ENCODE results near the gene PSAT1.
"Not testable (repeated sequence)": the region's sequence is repeated elsewhere in the genome, so short reads cannot be mapped to it uniquely, and the experiment has no call there.

PSAT1 gene

GRCh38 chr9:78296893-78297671 lies at the start of gene PSAT1:
PSAT1 (plus strand) TSS chr9:78297125; CDS start chr9:78297211, 86 bp downstream.
- peak; percentile 72 to 83 for DNase-seq (ENCODE audit: low read depth in 1 of 2, low spot score in 1 of 2)

DNA sequence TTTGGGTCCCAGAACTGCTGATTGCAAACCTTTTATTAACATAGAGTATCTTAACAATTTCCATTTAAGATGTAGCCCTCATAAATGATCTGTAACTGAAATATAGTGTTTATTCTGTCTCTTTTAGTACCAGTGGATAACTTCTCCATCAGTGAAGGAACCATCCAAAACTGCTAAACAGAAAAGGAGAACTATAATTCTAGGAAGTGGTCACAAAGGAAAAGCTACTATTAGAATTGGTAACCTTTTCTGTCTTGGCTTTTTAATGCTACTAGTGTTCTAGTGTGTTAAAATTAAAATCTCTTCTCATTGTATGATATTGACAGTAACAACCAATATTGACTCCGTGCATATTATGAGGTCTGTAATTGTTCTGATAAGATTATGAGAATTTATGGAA lies 48.3 kb upstream of the PSAT1 start:
- no peak for DNase-seq (ENCODE audit: low read depth in 1 of 2, low spot score in 1 of 2)

- no peak for DNase-seq (ENCODE audit: low read depth in 1 of 2, low spot score in 1 of 2)
Observed at GRCh38 chr9:78249542-78249941, 47.4 kb upstream of the PSAT1 start.

- DNase-seq (ENCODE audit: low read depth in 1 of 2, low spot score in 1 of 2): no peak
Observed at GRCh38 chr9:78252616-78253015, 44.3 kb upstream of the PSAT1 start.

- DNase-seq (ENCODE audit: low read depth in 1 of 2, low spot score in 1 of 2): no peak
Observed at GRCh38 chr9:78253285-78253684, 43.6 kb upstream of the PSAT1 start.

GRCh38 chr9:78261403-78262001 lies 35.4 kb upstream of the PSAT1 start:
- DNase-seq (ENCODE audit: low read depth in 1 of 2, low spot score in 1 of 2): no peak

DNA sequence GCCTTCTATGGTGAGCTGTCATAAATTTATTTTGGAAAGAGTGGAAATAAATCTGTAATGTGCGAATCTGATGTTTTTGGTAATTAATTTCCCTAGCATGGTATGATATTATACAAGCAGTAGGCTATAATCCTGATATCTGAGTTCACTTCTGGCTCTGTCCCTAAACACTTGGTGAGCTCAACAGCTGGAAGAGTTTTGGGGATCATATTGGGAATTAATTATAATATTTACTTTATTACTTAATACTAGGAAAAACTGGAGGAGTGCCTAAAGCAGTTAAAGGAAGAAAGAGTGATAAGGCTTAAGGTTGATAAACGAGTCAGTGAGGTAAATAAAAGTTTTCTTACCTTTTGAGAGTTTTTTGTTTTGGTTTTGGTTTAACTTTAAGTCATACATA lies 34.3 kb upstream of the PSAT1 start:
- DNase-seq (ENCODE audit: low read depth in 1 of 2, low spot score in 1 of 2): no peak

GRCh38 chr9:78267889-78268288 lies 29.0 kb upstream of the PSAT1 start:
- DNase-seq (ENCODE audit: low read depth in 1 of 2, low spot score in 1 of 2): no peak

GRCh38 chr9:78269784-78270183 lies 27.1 kb upstream of the PSAT1 start:
- no peak for DNase-seq (ENCODE audit: low read depth in 1 of 2, low spot score in 1 of 2)

GRCh38 chr9:78272307-78272706 lies 24.6 kb upstream of the PSAT1 start:
- no peak for DNase-seq (ENCODE audit: low read depth in 1 of 2, low spot score in 1 of 2)

GRCh38 chr9:78273761-78274160 lies 23.2 kb upstream of the PSAT1 start:
- no peak for DNase-seq (ENCODE audit: low read depth in 1 of 2, low spot score in 1 of 2)

GRCh38 chr9:78278177-78278777 lies 18.6 kb upstream of the PSAT1 start:
- no peak for DNase-seq (ENCODE audit: low read depth in 1 of 2, low spot score in 1 of 2)

- no peak for DNase-seq (ENCODE audit: low read depth in 1 of 2, low spot score in 1 of 2)
Observed at GRCh38 chr9:78278801-78279200, 18.1 kb upstream of the PSAT1 start.

GRCh38 chr9:78280982-78281668 lies 15.8 kb upstream of the PSAT1 start:
- no peak for DNase-seq (ENCODE audit: low read depth in 1 of 2, low spot score in 1 of 2)

GRCh38 chr9:78284181-78284580 lies 12.7 kb upstream of the PSAT1 start:
- DNase-seq (ENCODE audit: low read depth in 1 of 2, low spot score in 1 of 2): not testable (repeated sequence)

GRCh38 chr9:78286125-78286524 lies 10.8 kb upstream of the PSAT1 start:
- DNase-seq (ENCODE audit: low read depth in 1 of 2, low spot score in 1 of 2): no peak

DNA sequence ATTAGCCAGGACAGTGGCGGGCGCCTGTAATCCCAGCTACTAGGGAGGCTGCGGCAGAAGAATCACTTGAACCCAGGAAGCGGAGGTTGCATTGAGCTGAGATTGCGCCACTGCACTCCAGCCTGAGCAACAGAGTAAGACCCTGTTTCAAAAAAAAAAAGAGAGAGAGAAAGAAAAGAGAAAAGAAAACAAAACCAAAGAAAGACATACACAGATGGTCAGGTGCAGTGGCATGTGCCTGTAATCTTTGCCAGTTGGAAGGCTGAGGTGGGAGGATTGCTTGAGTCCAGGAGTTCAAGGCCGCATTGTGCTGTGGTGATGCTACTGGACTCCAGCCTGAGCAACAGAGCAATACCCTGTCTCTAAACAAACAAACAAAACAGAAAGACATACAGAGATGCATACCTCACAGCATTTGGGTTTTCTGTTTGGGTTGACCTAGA lies 10.0 kb upstream of the PSAT1 start:
- DNase-seq (ENCODE audit: low read depth in 1 of 2, low spot score in 1 of 2): no peak

- no peak for DNase-seq (ENCODE audit: low read depth in 1 of 2, low spot score in 1 of 2)
Observed at GRCh38 chr9:78288214-78288892, 8.6 kb upstream of the PSAT1 start.

- no peak for DNase-seq (ENCODE audit: low read depth in 1 of 2, low spot score in 1 of 2)
Observed at GRCh38 chr9:78289474-78289873, 7.5 kb upstream of the PSAT1 start.

GRCh38 chr9:78291240-78291925 lies 5.5 kb upstream of the PSAT1 start:
- no peak for DNase-seq (ENCODE audit: low read depth in 1 of 2, low spot score in 1 of 2)

GRCh38 chr9:78292026-78292425 lies 4.9 kb upstream of the PSAT1 start:
- no peak for DNase-seq (ENCODE audit: low read depth in 1 of 2, low spot score in 1 of 2)

Data from stimulated activated CD4-positive, alpha-beta T cell treated with anti-CD3 and anti-CD28 coated beads, Interleukin-15, amount 100 ng/mL, for 1 hour (primary cell).